Epithelial cell of esophagus (primary cell): ENCODE results near the gene HP1BP3.
"Not testable (repeated sequence)": the region's sequence is repeated elsewhere in the genome, so short reads cannot be mapped to it uniquely, and the experiment has no call there.

Experiments
- DNase-seq: peaks from one replicate; pipeline ENCODE4 v3.0.0; 2010; ENCODE audit warnings: low read depth
- H3K4me3 ChIP-seq: 2 replicates; pipeline ENCODE4 v1.5.1; 2011; ENCODE audit warnings: mild to moderate bottlenecking, low read length, control low read depth
- CTCF ChIP-seq: IDR thresholded peaks from 2 replicates; pipeline ENCODE4 v1.5.1; 2011; ENCODE audit warnings: low read depth, mild to moderate bottlenecking, low read length, control low read depth, inconsistent platforms; ENCODE audit not compliant: insufficient read depth; ENCODE audit errors: missing control alignments

HP1BP3 gene

DNA sequence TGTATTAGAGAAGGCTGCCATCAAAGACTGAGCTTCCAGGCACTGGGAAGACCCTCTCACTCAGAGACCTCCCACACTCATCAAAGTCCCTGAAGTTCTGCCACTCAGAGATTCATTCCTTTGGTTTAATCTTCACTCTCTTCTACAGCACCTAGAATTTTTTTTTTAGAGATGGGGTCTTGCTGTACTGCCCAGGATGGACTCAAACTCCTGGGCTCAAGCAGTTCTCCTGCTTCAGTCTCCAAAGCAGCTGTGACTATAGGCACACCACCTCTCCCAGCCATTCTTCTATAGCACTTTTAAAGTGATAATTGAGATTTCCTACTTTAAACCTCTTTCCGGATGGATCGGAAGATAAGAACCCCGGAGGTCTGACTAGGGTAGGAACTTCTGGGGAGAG lies 3.7 kb upstream of the HP1BP3 start:
- no peak overlapping the region for H3K4me3 ChIP-seq
- DNase-seq, result no peak
- TF ChIP-seq CTCF, result no peak

DNA sequence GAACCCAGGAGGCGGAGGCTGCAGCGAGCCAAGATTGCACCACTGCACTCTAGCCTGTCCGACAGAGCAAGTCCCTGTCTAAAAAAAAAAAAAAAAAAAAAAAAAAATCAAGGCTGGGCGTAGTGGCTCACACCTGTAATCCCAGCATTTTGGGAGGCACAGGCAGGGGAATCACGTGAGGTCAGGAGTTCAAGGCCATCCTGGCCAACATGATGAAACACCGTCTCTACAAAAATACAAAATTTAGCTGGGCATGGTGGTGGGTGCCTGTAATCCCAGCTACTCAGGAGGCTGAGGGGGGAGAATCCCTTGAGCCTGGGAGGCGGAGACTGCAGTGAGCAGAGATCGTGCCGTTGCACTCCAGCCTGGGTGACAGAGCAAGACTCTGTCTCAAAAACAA lies 2.5 kb upstream of the HP1BP3 start:
- not testable (repeated sequence) for H3K4me3 ChIP-seq, DNase-seq

DNA sequence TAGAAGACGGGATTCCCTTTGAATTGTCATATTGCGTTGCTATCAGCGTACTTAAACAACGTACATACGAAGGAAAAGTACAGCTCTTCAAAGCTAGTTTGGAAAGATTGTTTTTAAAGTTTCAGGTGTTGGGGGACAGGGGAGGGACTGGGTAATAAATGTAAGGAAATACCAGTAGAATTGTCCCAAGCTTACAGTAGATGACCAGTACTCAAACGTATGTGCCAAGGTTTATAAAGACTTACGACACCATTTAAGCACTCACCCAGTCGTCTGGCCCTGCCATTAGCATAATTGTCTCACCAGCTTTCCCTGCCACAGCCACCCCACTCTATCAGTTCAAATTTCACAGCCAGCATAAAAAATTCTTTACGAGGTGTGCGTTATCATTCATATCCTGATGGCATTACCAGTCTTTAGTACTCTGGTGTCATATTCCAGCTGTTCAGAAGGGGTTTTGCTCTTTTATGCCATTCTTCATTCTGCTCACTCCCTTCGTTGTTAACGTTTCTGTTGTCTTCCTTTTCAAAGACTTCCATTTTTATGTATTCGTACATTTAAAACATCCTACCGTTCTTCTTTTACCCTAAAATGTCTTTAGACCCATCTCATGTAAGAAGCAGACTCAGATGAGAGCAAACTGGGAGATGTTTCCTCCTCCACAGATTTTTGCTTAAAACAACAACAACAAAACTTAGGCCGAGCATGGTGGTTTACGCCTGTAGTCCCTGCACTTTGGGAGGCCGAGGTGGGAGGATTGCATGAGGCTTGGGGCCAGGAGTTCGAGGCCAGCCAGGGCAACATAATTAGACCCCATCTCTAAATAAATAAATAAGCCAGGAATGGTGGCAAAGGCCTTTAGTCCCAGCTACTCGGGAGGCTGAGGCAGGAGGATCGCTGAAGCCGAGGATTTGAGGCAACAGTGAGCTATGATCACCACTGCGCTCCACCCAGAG lies 1.0 kb upstream of the HP1BP3 start:
- DNase-seq, result peak; percentile 66
- peak overlapping the region; percentile 97 for H3K4me3 ChIP-seq
- TF ChIP-seq CTCF, result no peak

GRCh38 chr1:20786253-20787028 lies 666 bp downstream of the HP1BP3 start:
- H3K4me3 ChIP-seq, result peak overlapping the region; percentile 97
- no peak for TF ChIP-seq CTCF
- DNase-seq, result peak; percentile 95

- H3K4me3 ChIP-seq, result peak overlapping the region; percentile 97
- no peak for TF ChIP-seq CTCF
- DNase-seq, result no peak
These were observed 1.2 kb downstream of the HP1BP3 start for GRCh38 chr1:20785907-20786252.

DNA sequence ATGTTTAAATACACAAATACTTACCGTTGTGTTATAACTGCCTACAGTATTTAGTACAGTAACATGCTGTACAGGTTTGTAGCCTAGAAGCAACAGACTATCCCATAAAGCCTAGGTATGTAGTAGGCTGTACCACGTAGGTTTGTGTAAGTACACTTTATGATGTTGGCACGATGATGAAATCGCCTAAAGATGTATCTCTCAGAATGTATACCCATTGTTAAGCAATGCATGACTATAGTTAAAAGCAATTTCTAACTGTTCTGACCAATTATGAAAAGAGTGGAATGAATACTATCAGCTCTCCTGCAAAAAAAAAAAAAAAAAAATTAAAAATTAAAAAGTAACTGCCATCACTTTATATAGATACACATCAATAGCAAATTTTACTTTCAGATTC lies 11.4 kb downstream of the HP1BP3 start:
- no peak for TF ChIP-seq CTCF
- no peak overlapping the region for H3K4me3 ChIP-seq
- DNase-seq, result no peak

DNA sequence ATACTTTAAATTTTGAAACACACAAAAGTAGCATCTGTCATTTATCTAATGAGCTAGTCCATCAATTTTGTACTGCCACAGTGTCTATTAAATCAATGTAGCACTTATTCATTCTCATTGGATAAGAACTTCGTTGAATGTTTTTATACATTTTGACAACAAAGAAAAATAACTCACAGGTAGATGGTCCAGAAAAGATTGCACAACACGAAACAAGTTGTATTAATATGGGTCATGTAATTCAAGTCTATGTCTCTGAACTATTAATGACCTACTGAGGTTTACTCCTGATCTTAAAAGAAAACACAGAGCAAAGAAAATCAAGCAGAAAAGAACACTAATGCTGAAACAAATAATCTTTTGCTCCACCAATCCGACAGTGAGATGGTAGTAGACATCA lies 15.3 kb downstream of the HP1BP3 start:
- no peak for TF ChIP-seq CTCF
- DNase-seq, result no peak
- no peak overlapping the region for H3K4me3 ChIP-seq
